ENCODE results near the gene TSTD2.

TSTD2 gene

GRCh38 chr9:97562542-97562941, 70.6 kb downstream of the TSTD2 start:
- no peak for DNase-seq (ENCODE audit: low spot score)

GRCh38 chr9:97561501-97561900, 71.7 kb downstream of the TSTD2 start:
- no peak for DNase-seq (ENCODE audit: low spot score)

- no peak for DNase-seq (ENCODE audit: low spot score)
Measured at GRCh38 chr9:97560851-97561250, 72.3 kb downstream of the TSTD2 start.

- no peak for DNase-seq (ENCODE audit: low spot score)
Measured at GRCh38 chr9:97560154-97560553, 73.0 kb downstream of the TSTD2 start.

- peak; percentile 30 for DNase-seq (ENCODE audit: low spot score)
Measured at GRCh38 chr9:97559111-97559514, 74.1 kb downstream of the TSTD2 start.

GRCh38 chr9:97558701-97559101, 74.5 kb downstream of the TSTD2 start:
- no peak for DNase-seq (ENCODE audit: low spot score)

GRCh38 chr9:97557606-97558095, 75.5 kb downstream of the TSTD2 start:
- DNase-seq (ENCODE audit: low spot score), result no peak

GRCh38 chr9:97556721-97557605, 76.2 kb downstream of the TSTD2 start:
- DNase-seq (ENCODE audit: low spot score), result no peak

- DNase-seq (ENCODE audit: low spot score), result no peak
Measured at GRCh38 chr9:97556036-97556720, 77.0 kb downstream of the TSTD2 start.

- DNase-seq (ENCODE audit: low spot score), result no peak
Measured at GRCh38 chr9:97555164-97555563, 78.0 kb downstream of the TSTD2 start.

GRCh38 chr9:97554566-97555075, 78.5 kb downstream of the TSTD2 start:
- no peak for DNase-seq (ENCODE audit: low spot score)

- DNase-seq (ENCODE audit: low spot score), result no peak
Measured at GRCh38 chr9:97553841-97554240, 79.3 kb downstream of the TSTD2 start.

- DNase-seq (ENCODE audit: low spot score), result no peak
Measured at GRCh38 chr9:97553141-97553540, 80.0 kb downstream of the TSTD2 start.

- DNase-seq (ENCODE audit: low spot score), result no peak
Measured at GRCh38 chr9:97551308-97551707, 81.9 kb downstream of the TSTD2 start.

GRCh38 chr9:97550386-97550785, 82.8 kb downstream of the TSTD2 start:
- no peak for DNase-seq (ENCODE audit: low spot score)

All from activated CD4-positive, alpha-beta T cell treated with anti-CD3 and anti-CD28 coated beads, Interleukin-2, Interleukin-4, amounts not matched to agents 100 ng/mL and 50 ng/mL, durations not matched to agents 16 hours and 8 hours (primary cell).